ENCODE measurements around the gene RPS10.

DNA sequence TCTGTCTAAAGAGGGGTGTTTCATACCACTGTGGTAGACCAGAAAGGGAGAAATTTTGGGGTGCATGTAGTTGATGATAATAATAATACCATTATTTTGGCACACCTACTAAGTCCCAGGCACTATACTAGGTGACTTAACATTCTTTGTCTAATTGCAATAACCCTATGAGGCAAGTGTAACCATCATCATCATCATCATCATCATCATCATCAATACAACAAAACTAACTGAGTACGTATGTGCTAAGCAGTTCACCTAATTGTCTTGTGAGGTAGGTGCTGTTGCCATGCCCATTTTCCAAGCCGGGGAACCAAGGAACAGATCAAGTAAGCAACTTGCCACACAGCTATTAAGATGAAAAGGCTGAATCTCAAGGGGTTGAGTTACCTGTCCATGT lies 37.4 kb upstream of the RPS10 start:
- TF ChIP-seq, protein P1, sequence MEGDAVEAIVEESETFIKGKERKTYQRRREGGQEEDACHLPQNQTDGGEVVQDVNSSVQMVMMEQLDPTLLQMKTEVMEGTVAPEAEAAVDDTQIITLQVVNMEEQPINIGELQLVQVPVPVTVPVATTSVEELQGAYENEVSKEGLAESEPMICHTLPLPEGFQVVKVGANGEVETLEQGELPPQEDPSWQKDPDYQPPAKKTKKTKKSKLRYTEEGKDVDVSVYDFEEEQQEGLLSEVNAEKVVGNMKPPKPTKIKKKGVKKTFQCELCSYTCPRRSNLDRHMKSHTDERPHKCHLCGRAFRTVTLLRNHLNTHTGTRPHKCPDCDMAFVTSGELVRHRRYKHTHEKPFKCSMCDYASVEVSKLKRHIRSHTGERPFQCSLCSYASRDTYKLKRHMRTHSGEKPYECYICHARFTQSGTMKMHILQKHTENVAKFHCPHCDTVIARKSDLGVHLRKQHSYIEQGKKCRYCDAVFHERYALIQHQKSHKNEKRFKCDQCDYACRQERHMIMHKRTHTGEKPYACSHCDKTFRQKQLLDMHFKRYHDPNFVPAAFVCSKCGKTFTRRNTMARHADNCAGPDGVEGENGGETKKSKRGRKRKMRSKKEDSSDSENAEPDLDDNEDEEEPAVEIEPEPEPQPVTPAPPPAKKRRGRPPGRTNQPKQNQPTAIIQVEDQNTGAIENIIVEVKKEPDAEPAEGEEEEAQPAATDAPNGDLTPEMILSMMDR (IDR thresholded peaks at IDR 0.05; ENCODE audit: poor library complexity) = no peak
- TF ChIP-seq EZH2 (IDR thresholded peaks at IDR 0.05; ENCODE audit: borderline replicate concordance) (no peak), EZH2phosphoT487 (IDR thresholded peaks at IDR 0.05; ENCODE audit: low read depth, severe bottlenecking, unreplicated experiment) (no peak)
